Measurements from ENCODE around the gene MEGF9.
"Not testable (repeated sequence)": the region's sequence is repeated elsewhere in the genome, so short reads cannot be mapped to it uniquely, and the experiment has no call there.

MEGF9 gene

GRCh38 chr9:120755810-120756434, 41.7 kb upstream of the MEGF9 start:
- in situ Hi-C loops (cut with HindIII; ENCODE audit: low sequenced_read_pairs) = no loop called here
- peak; percentile 77 for TF ChIP-seq CTCF (IDR thresholded peaks at IDR 0.05; ENCODE audit: low read depth, low read length)
- DNase-seq (ENCODE audit: low read depth, low spot score) = peak; percentile 52
- no peak overlapping the region for H3K4me3 ChIP-seq (ENCODE audit: low read depth, low read length)

- in situ Hi-C loops (cut with HindIII; ENCODE audit: low sequenced_read_pairs) = no loop called here
- no peak for DNase-seq (ENCODE audit: low read depth, low spot score)
- H3K4me3 ChIP-seq (ENCODE audit: low read depth, low read length) = no peak overlapping the region
- no peak for TF ChIP-seq CTCF (IDR thresholded peaks at IDR 0.05; ENCODE audit: low read depth, low read length)
Measured at GRCh38 chr9:120755044-120755443, 40.8 kb upstream of the MEGF9 start.

GRCh38 chr9:120750421-120750820, 36.2 kb upstream of the MEGF9 start:
- TF ChIP-seq CTCF (IDR thresholded peaks at IDR 0.05; ENCODE audit: low read depth, low read length) = no peak
- no peak overlapping the region for H3K4me3 ChIP-seq (ENCODE audit: low read depth, low read length)
- DNase-seq (ENCODE audit: low read depth, low spot score) = no peak
- in situ Hi-C loops (cut with HindIII; ENCODE audit: low sequenced_read_pairs) = no loop called here

- H3K4me3 ChIP-seq (ENCODE audit: low read depth, low read length); in situ Hi-C loops (cut with HindIII; ENCODE audit: low sequenced_read_pairs); DNase-seq (ENCODE audit: low read depth, low spot score): not testable (repeated sequence)
Measured at GRCh38 chr9:120746366-120746765, 32.1 kb upstream of the MEGF9 start.

- no peak for TF ChIP-seq CTCF (IDR thresholded peaks at IDR 0.05; ENCODE audit: low read depth, low read length)
- DNase-seq (ENCODE audit: low read depth, low spot score) = no peak
- in situ Hi-C loops (cut with HindIII; ENCODE audit: low sequenced_read_pairs) = no loop called here
- no peak overlapping the region for H3K4me3 ChIP-seq (ENCODE audit: low read depth, low read length)
Measured at GRCh38 chr9:120745278-120745677, 31.0 kb upstream of the MEGF9 start.

- DNase-seq (ENCODE audit: low read depth, low spot score) = no peak
- no peak overlapping the region for H3K4me3 ChIP-seq (ENCODE audit: low read depth, low read length)
- in situ Hi-C loops (cut with HindIII; ENCODE audit: low sequenced_read_pairs) = no loop called here
- peak; percentile 70 for TF ChIP-seq CTCF (IDR thresholded peaks at IDR 0.05; ENCODE audit: low read depth, low read length)
Measured at GRCh38 chr9:120742951-120743416, 28.7 kb upstream of the MEGF9 start.

GRCh38 chr9:120741701-120742100, 27.4 kb upstream of the MEGF9 start:
- no peak overlapping the region for H3K4me3 ChIP-seq (ENCODE audit: low read depth, low read length)
- DNase-seq (ENCODE audit: low read depth, low spot score) = no peak
- in situ Hi-C loops (cut with HindIII; ENCODE audit: low sequenced_read_pairs) = no loop called here
- no peak for TF ChIP-seq CTCF (IDR thresholded peaks at IDR 0.05; ENCODE audit: low read depth, low read length)
